ENCODE data around the gene BSND.

The BSND gene

DNA sequence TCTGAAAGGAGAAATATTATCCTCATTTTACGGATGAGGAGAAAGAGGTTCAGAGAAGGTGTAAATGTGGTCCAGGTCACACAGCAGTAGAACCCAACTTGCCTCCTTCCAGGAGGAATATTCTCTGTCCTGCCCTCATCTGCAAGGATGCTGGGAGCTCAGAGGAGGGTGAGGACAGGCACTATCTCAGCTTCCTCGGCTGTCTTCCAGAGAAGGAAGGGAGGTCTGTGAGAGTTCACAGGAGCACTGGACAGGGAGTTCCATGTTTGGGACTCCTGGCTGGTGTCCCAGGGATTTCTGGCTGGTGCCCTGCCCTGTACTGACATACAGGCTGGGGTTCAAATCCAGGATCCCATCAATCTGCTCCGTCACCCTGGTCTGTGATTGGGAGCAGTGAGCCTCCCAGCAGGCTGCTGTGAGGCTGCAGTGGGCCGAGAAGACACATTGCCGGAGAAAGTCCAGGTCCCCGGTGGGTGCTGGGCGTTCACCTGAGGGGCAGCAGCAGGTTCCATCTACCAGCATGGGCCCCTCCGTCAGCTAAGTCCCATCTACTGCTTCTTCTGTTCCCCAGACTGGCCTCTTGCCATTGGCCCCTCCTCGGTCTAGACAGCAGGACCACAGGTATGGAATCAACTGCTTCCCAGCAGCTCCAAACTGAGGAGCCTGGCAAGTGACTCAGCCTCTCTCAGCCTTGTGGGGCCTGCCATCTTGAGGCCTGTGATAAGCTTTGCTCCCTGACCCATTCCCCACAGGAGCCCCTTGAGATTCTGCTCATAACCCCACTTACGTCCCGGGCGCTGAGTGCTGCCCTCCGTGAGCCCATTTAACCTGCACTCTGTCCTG is 8.5 kb upstream of the BSND start:
- no peak for DNase-seq (ENCODE audit: low spot score in 2 of 2)
- H3K9me3 ChIP-seq = no peaks in the 10 kb centered on the region
- 0 out of 2 replicates have a peak, but pooled peaks cover 2% of the 10 kb centered on the region for H3K27me3 ChIP-seq (ENCODE audit: low read depth)
- H3K36me3 ChIP-seq (replicated peaks) = no peaks in the 10 kb centered on the region
- in situ Hi-C loops (cut with MboI; ENCODE audit: low sequenced_read_pairs) = no loop called here
- H3K4me3 ChIP-seq = no peak overlapping the region
- no peaks in the 10 kb centered on the region for H3K4me1 ChIP-seq

DNA sequence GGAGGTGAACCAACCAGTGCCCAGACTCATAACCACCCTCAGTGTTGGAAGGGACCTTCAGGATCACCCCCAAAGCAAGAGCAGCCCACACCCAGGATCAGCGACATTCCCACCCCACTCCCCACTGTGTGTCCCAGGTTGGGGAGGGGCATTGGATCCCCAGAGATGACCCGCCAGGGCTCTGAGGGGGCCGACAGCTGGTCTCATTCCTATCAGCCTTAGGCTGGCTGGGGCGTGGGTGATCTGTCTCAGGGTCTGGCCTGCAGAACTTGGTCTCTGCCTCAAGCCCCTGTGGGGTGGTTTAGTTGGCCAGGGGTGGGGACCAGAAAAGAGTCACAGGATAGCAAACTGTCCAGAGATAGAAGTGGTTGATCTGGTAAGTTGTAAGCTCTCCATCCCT is 7.8 kb upstream of the BSND start:
- DNase-seq (ENCODE audit: low spot score in 2 of 2) = no peak
- no peaks in the 10 kb centered on the region for H3K36me3 ChIP-seq (replicated peaks)
- no peaks in the 10 kb centered on the region for H3K4me1 ChIP-seq
- in situ Hi-C loops (cut with MboI; ENCODE audit: low sequenced_read_pairs) = no loop called here
- H3K9me3 ChIP-seq = no peaks in the 10 kb centered on the region
- H3K27me3 ChIP-seq (ENCODE audit: low read depth) = peaks cover 7% of the 10 kb centered on the region
- H3K4me3 ChIP-seq = no peak overlapping the region

DNA sequence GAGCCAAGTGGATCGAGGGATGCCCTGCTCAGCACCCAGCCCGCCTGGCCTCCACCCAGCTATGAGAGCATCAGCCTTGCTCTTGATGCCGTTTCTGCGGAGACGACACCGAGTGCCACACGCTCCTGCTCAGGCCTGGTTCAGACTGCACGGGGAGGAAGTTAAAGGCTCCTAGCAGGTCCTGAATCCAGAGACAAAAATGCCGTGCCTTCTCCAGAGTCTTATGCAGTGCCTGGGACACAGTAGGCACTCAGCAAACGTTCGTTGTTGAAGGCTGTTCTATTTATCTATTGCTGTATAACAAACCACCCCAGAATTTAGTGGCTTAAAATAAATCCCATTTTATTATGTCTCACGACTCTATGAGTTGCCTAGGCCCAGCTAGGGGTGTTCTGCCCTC is 6.8 kb upstream of the BSND start:
- DNase-seq (ENCODE audit: low spot score in 2 of 2) = no peak
- Histone ChIP-seq H3K27me3 (ENCODE audit: low read depth) (peaks cover 10% of the 10 kb centered on the region), H3K4me1 (peaks cover 3% of the 10 kb centered on the region; the same call in 1 of the 2 replicates), H3K36me3 (replicated peaks) (no peaks in the 10 kb centered on the region), H3K4me3 (no peak overlapping the region), H3K9me3 (no peaks in the 10 kb centered on the region)
- in situ Hi-C loops (cut with MboI; ENCODE audit: low sequenced_read_pairs) = no loop called here

DNA sequence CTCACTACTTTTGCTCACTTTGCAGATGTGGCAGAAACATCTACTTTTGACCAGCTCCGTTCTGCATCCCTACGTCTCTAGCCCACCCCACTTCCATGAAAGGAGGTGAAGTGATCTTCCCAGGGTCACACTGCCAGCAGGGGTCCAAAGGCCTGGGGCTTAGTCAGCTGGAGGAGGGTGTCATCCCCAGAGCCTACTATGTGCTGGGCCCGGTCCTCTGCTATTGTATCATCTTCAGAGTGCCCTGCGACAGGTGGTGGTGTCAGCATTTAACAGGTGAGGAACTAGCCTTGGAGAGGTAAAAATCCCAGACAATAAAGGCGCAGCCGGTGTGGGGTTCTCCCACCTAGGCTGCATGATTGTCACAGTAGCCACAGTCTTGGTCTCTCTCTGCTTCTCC is 5.6 kb upstream of the BSND start:
- Histone ChIP-seq H3K9me3 (no peaks in the 10 kb centered on the region), H3K4me1 (peaks cover 3% of the 10 kb centered on the region; the same call in 1 of the 2 replicates), H3K36me3 (replicated peaks) (no peaks in the 10 kb centered on the region), H3K4me3 (no peak overlapping the region), H3K27me3 (ENCODE audit: low read depth) (peaks cover 12% of the 10 kb centered on the region)
- no peak for DNase-seq (ENCODE audit: low spot score in 2 of 2)
- in situ Hi-C loops (cut with MboI; ENCODE audit: low sequenced_read_pairs) = no loop called here

DNA sequence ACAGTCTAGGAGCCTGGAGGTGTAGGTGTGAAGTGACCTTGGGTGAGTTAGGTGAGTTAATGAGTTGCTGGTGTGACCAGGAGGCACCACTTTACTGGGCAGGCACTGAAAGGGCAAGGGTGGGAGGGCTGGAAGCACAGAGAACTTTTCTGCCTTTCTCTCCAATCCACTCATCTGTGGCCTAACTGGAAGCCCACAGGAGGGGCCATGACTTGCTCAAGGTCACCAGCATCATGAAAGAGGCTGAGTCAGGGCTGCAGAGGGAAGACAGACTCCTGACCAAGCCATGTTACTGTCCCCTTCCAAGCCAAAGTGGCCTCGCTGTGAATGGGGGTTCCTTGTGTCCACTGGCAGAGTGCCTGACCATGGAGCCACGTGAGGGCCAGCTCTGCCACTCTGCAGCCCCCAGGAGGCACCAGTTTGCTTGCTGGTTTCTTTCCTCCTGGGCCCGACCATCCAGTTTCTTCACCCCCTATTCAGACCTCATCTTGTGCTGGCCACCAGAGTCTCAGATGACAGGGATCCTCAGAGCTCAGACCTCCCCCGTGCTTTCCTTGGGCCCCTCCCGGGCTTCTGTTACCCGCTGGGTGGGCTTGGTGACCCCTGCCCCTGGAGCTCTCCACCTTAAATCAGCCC is 4.3 kb upstream of the BSND start:
- Histone ChIP-seq H3K4me3 (no peak overlapping the region), H3K9me3 (no peaks in the 10 kb centered on the region), H3K27me3 (ENCODE audit: low read depth) (peaks cover 12% of the 10 kb centered on the region), H3K4me1 (peaks cover 3% of the 10 kb centered on the region; the same call in 1 of the 2 replicates), H3K36me3 (replicated peaks) (no peaks in the 10 kb centered on the region)
- DNase-seq (ENCODE audit: low spot score in 2 of 2) = no peak
- in situ Hi-C loops (cut with MboI; ENCODE audit: low sequenced_read_pairs) = no loop called here

DNA sequence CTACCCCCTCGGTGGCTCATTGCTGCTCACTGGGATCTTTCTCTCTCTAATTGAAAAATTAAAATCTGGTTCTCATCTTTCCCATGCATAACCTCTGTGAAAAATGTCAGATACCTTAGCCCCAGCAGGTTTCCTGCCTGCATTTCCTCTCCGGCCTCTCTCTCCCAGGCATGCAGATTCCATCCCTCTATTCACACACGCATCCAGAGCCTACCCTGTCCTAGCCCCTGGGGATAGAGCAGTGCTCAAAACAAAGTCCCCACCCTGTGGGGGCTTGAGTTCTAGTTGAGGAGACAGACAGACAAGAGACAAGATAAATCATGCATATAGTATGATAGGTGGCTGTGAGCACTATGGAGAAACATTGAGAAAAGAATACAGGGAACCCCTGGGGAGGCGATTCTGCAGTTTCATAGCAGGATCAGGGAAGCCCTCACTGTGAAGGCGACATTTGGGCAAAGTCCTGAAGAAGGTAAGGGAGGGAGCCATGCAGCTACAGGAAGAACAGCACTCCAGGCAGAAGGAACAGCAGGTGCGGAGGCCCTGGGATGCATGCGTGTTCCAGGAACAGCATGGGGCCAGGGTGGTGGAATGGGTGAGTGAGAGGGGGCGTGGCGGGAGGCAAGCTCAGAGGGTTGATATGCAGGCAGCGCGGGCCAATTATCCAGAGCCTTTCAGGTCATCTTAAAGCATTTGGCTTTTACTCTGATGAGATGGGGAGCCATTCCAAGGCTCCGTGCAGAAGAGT is 3.5 kb upstream of the BSND start:
- peaks cover 12% of the 10 kb centered on the region for H3K27me3 ChIP-seq (ENCODE audit: low read depth)
- H3K4me3 ChIP-seq = no peak overlapping the region
- no peaks in the 10 kb centered on the region for H3K36me3 ChIP-seq (replicated peaks)
- DNase-seq (ENCODE audit: low spot score in 2 of 2) = no peak
- in situ Hi-C loops (cut with MboI; ENCODE audit: low sequenced_read_pairs) = loop anchor here (5.0 kb wide), 1 partner anchor 43 kb away; no protein-coding TSS in a partner anchor
- H3K9me3 ChIP-seq = no peaks in the 10 kb centered on the region
- H3K4me1 ChIP-seq = peaks cover 3% of the 10 kb centered on the region; the same call in 1 of the 2 replicates

DNA sequence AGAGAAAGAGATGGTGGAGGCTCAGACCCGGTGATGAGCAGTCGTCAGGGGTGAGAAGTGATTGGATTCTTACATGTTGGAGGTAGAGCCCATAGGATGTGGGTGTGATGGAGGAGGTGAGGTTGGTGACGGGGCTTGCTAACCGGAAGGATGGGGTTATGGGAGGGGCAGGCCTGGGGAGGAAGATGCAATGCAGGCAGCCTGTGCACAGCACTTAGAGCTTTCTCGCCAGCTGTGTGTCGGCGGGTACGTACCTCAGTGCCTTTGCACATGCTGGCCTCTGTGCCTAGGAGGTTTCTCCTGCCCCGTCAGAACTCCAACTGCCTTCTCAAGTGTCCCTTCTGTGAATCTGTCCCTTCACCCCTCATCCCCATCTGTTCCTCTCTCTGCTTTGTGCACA is 2.9 kb upstream of the BSND start:
- H3K4me1 ChIP-seq = peaks cover 3% of the 10 kb centered on the region; the same call in 1 of the 2 replicates
- in situ Hi-C loops (cut with MboI; ENCODE audit: low sequenced_read_pairs) = loop anchor here (5.0 kb wide), 1 partner anchor 44 kb away; no protein-coding TSS in a partner anchor
- no peaks in the 10 kb centered on the region for H3K9me3 ChIP-seq
- no peak for DNase-seq (ENCODE audit: low spot score in 2 of 2)
- no peaks in the 10 kb centered on the region for H3K36me3 ChIP-seq (replicated peaks)
- no peak overlapping the region for H3K4me3 ChIP-seq
- peaks cover 12% of the 10 kb centered on the region for H3K27me3 ChIP-seq (ENCODE audit: low read depth)

DNA sequence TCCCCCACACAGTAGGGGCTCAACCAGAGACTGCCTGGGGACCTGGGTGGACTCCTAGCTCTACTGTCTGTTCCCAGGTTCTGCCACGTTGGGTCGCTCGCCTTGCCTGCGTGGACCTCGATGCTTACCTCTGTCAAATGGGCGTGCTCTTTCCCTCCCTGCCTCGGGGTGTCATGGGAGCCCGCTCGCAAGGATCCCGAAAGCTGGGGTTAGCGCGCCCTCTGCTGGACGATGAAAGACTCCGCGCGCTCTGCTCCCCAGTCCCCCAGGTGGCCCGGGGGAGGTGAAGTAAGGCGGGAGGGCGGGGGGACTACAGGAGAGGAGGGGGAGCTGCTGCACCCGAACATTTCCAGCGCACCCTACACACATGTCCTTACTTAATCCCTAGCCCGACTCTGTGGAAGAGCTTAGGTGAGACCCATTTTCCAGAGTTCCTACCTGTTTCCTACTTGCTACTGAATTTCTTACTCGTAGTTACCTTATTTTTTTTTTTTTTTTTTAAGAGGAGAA is 2.3 kb upstream of the BSND start:
- peak; percentile 51 to 91 for DNase-seq (ENCODE audit: low spot score in 2 of 2)
- H3K4me1 ChIP-seq = peaks cover 3% of the 10 kb centered on the region; the same call in 1 of the 2 replicates
- no peak overlapping the region for H3K4me3 ChIP-seq
- in situ Hi-C loops (cut with MboI; ENCODE audit: low sequenced_read_pairs) = loop anchor here (5.0 kb wide), 1 partner anchor 44 kb away; no protein-coding TSS in a partner anchor
- H3K27me3 ChIP-seq (ENCODE audit: low read depth) = peaks cover 12% of the 10 kb centered on the region
- no peaks in the 10 kb centered on the region for H3K9me3 ChIP-seq
- H3K36me3 ChIP-seq (replicated peaks) = no peaks in the 10 kb centered on the region

DNA sequence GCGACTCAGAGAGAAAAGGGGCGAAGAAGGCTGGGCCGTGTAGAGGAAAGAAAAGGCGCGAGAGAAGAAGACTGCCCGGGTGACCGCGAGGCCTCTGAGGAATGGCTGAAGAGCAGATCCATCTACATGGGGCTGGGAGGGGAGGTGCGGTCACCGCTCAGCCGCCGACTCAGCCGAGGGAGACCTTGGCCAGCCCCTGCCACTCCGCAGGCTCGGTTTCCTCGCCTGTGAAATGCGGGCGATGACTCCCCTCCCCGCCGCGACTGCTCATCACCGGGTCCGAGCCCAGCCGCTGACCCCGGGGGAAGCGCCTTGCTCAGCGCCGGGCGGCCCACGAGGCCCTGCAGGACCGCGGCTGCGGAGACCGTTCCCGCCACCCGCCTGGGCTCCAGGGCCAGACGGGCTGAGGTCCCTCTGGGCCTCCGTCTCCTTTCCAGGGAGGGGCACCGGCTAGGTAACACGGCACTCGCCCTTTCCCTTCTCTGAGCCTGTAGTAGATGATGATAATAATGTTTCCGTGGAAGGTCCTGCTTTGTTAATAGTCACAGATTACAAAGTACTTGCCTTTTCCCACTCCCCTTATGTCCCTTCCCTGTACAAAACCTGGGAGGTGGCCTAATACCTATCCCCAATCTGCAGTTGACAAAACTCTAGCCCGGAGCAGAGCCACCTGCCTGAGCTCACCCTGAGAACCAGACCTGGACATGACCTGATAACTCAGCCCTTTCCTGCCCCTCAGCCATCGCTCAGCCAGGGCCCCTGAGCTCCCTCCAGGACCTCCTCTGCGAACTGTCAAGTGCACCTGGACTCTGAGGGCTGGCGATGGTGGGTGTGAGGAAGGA is 1.6 kb upstream of the BSND start:
- no peak for DNase-seq (ENCODE audit: low spot score in 2 of 2)
- in situ Hi-C loops (cut with MboI; ENCODE audit: low sequenced_read_pairs) = loop anchor here (5.0 kb wide), 1 partner anchor 45 kb away; no protein-coding TSS in a partner anchor
- Histone ChIP-seq H3K36me3 (replicated peaks) (no peaks in the 10 kb centered on the region), H3K27me3 (ENCODE audit: low read depth) (peaks cover 12% of the 10 kb centered on the region), H3K9me3 (no peaks in the 10 kb centered on the region), H3K4me3 (no peak overlapping the region), H3K4me1 (peaks cover 3% of the 10 kb centered on the region; the same call in 1 of the 2 replicates)

DNA sequence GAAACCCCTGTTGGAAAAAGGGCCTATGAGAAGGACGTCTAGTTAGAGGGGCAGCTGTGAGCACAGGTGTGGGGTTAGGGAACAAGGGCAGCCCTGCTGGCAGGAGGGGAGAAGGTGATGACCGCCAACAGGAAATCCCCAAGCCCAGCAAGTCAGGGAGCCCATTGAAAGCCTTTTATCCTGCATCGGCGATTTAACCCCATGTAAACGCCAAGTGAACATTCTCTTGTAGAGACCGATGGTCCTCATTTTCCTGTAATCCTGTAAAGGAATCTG is 1.1 kb upstream of the BSND start:
- Histone ChIP-seq H3K4me1 (peaks cover 3% of the 10 kb centered on the region; the same call in 1 of the 2 replicates), H3K9me3 (no peaks in the 10 kb centered on the region), H3K36me3 (replicated peaks) (no peaks in the 10 kb centered on the region), H3K27me3 (ENCODE audit: low read depth) (peaks cover 12% of the 10 kb centered on the region), H3K4me3 (no peak overlapping the region)
- in situ Hi-C loops (cut with MboI; ENCODE audit: low sequenced_read_pairs) = loop anchor here (5.0 kb wide), 1 partner anchor 45 kb away; no protein-coding TSS in a partner anchor
- DNase-seq (ENCODE audit: low spot score in 2 of 2) = no peak

DNA sequence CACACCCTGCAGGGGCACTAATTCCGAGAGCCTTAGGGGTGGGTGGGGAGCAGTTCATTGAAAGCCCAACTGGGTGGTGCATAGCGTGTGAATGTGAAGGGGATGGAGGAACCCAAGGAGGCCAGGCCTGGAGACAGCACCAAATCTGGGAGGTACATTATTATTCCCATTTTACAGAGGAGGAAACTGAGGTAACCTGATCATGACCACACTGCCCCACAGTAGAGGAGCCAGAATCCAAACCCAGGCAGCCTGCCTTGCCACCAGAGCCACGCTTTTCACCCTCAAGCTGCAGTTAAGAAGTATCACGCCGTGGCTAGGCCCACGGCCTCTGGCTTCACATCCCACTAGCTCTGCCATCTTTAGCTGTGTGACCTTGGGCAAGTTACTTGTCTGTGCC is 633 bp upstream of the BSND start:
- Histone ChIP-seq H3K27me3 (ENCODE audit: low read depth) (peaks cover 12% of the 10 kb centered on the region), H3K4me1 (peaks cover 3% of the 10 kb centered on the region; the same call in 1 of the 2 replicates), H3K4me3 (no peak overlapping the region), H3K36me3 (replicated peaks) (no peaks in the 10 kb centered on the region), H3K9me3 (no peaks in the 10 kb centered on the region)
- no peak for DNase-seq (ENCODE audit: low spot score in 2 of 2)
- in situ Hi-C loops (cut with MboI; ENCODE audit: low sequenced_read_pairs) = loop anchor here (5.0 kb wide), 1 partner anchor 46 kb away; no protein-coding TSS in a partner anchor

DNA sequence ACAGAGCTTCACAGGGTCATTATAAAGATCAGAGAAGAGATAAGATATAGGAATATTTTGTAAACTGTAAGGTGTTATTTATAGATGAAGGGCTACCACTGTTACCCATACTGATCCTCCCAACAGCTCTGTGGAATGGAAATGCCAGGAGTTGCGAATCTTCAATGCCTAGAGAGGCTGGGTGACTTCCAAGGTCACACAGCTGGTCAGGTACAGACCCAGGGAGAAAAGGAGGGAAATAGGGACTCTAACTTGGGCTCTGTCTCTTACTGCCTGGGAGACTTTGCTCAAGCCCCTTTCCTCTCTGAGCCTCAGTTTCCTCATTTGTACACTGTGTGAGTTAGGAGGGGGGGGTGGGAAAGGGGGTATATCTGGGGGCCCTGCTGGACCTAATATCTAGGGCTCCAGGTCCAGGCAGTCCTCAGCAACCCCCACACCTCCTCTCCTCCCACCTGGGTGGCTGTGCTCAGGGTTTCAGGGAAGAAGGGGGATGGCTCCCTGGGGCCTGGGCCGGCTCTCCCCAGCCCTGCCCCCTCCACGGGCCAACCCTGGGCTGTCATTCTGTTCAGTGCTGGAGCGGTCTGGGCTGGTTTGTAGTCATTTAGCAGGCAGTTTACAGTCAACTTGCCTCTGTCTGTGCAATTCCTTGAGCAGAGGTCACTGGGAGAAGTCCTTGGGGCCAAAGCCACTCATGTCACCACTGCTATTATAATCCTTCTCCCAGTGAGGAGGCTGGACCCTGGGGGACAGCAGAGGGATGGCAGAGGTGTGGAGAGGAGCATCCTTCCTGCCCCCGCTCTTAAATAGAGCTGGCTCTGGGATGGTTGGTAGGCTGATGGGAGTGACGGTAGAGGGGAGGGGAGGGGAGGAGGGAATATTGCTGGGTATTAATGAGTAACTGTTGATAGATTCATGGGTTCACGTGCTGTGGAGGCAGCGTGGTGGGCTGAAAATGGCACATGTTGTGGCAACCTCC is 1.7 kb downstream of the BSND start:
- no peaks in the 10 kb centered on the region for H3K9me3 ChIP-seq
- H3K4me1 ChIP-seq = peaks cover 3% of the 10 kb centered on the region; the same call in 1 of the 2 replicates
- no peak for DNase-seq (ENCODE audit: low spot score in 2 of 2)
- in situ Hi-C loops (cut with MboI; ENCODE audit: low sequenced_read_pairs) = no loop called here
- H3K27me3 ChIP-seq (ENCODE audit: low read depth) = peaks cover 10% of the 10 kb centered on the region
- H3K4me3 ChIP-seq = no peak overlapping the region
- no peaks in the 10 kb centered on the region for H3K36me3 ChIP-seq (replicated peaks)

Measured in HAP-1 (cell line).